PFSK-1 (cell line): ENCODE results near the gene ALKBH5.

ENCODE experiments used
- FOXP2 ChIP-seq: optimal IDR thresholded peaks from 2 replicates; pipeline ENCODE3; 2011; ENCODE audit warnings: borderline replicate concordance, control low read depth, inconsistent platforms; ENCODE audit not compliant: insufficient read depth; ENCODE audit errors: extremely low read length, extremely low read depth
- POLR2AphosphoS5 ChIP-seq: IDR thresholded peaks from 2 replicates; pipeline ENCODE4 v1.6.1; 2012; ENCODE audit warnings: low read depth, mild to moderate bottlenecking, control low read depth, low read length, moderate library complexity
- REST ChIP-seq, 2 experiments: IDR thresholded peaks; 2 replicates each; pipeline versions ENCODE4 v1.6.1 to v1.8.0; 2011 to 2012; ENCODE audit warnings: low read depth in 2 of 2, low read length in 2 of 2, control low read depth in 1 of 2, inconsistent platforms in 1 of 2, mild to moderate bottlenecking in 1 of 2, moderate library complexity in 1 of 2; ENCODE audit not compliant: insufficient read depth in 1 of 2
- SIN3A ChIP-seq: IDR thresholded peaks from 2 replicates; pipeline ENCODE4 v1.6.1; 2012; ENCODE audit warnings: mild to moderate bottlenecking, low read length, moderate library complexity, borderline replicate concordance; ENCODE audit not compliant: insufficient read depth
- TAF1 ChIP-seq: IDR thresholded peaks from 2 replicates; pipeline ENCODE4 v1.6.1; 2012; ENCODE audit warnings: low read length, control low read depth, borderline replicate concordance; ENCODE audit not compliant: insufficient read depth

Gene ALKBH5

GRCh38 chr17:18250708-18251107 lies 67.1 kb downstream of the ALKBH5 start:
- TF ChIP-seq SIN3A (no peak), REST (IDR thresholded peaks at IDR 0.05; ENCODE audit: insufficient read depth in 1 of 2, low read depth in 2 of 2, low read length in 2 of 2) (no peak), FOXP2 (no peak), TAF1 (no peak), POLR2AphosphoS5 (no peak)

GRCh38 chr17:18251204-18251603 lies 67.6 kb downstream of the ALKBH5 start:
- TF ChIP-seq FOXP2 (no peak), SIN3A (no peak), TAF1 (no peak), REST (IDR thresholded peaks at IDR 0.05; ENCODE audit: insufficient read depth in 1 of 2, low read depth in 2 of 2, low read length in 2 of 2) (no peak), POLR2AphosphoS5 (no peak)

- TF ChIP-seq SIN3A: no peak
- no peak for TF ChIP-seq POLR2AphosphoS5
- TF ChIP-seq TAF1: no peak
- TF ChIP-seq FOXP2: no peak
- TF ChIP-seq REST (IDR thresholded peaks at IDR 0.05; ENCODE audit: insufficient read depth in 1 of 2, low read depth in 2 of 2, low read length in 2 of 2): no peak
Measured at GRCh38 chr17:18252160-18252559, 68.5 kb downstream of the ALKBH5 start.

GRCh38 chr17:18253187-18253884 lies 69.7 kb downstream of the ALKBH5 start:
- TF ChIP-seq SIN3A (no peak), REST (IDR thresholded peaks at IDR 0.05; ENCODE audit: insufficient read depth in 1 of 2, low read depth in 2 of 2, low read length in 2 of 2) (no peak), TAF1 (no peak)
